HEK293T (cell line): ENCODE results near the gene ENTREP1.

Source experiments
- L3MBTL2 ChIP-seq: fragments of 450-650 bp; conservative IDR thresholded peaks from 2 replicates; pipeline ENCODE4 v1.6.1; 2016; ENCODE audit warnings: mild to moderate bottlenecking
- SP1 ChIP-seq: fragments of 450-650 bp; IDR thresholded peaks from 2 replicates; pipeline ENCODE4 v1.6.1; 2017

- TF ChIP-seq SP1 (no peak), L3MBTL2 (no peak)
Measured at GRCh38 chr9:69432623-69433022, 107.6 kb downstream of the ENTREP1 start.
